CD14-positive monocyte (primary cell): ENCODE measurements around the gene STARD3. TPM values are rescaled to one million over a fixed set of nuclear protein-coding genes. Genes with fewer than 3 reads are reported as not detected.

ENCODE experiments used
- DNase-seq, 3 donors: peaks; one replicate each; pipeline ENCODE4 v3.0.0-alpha.2; 2011 to 2022
- H2AFZ ChIP-seq: 2 replicates; pipeline ENCODE4 v1.6.0; 2012; ENCODE audit warnings: mild to moderate bottlenecking, low read depth, low read length, inconsistent platforms; ENCODE audit not compliant: insufficient read depth, poor library complexity, severe bottlenecking
- H3K27ac ChIP-seq, 2 donors: 1 replicate in 1 of 2; 2 replicates in 1 of 2; pipeline ENCODE4 v1.5.1; 2012 to 2013; ENCODE audit warnings: low read length in 2 of 2, control low read depth in 1 of 2, inconsistent platforms in 1 of 2, low read depth in 1 of 2, mild to moderate bottlenecking in 1 of 2
- H3K27me3 ChIP-seq, 2 donors: one replicate each; pipeline versions ENCODE4 v1.6.0 to v1.6.1; 2011 to 2013; ENCODE audit warnings: low read length in 2 of 2; ENCODE audit not compliant: control insufficient read depth in 2 of 2, insufficient read depth in 2 of 2
- H3K36me3 ChIP-seq, 2 donors: replicated peaks in 1 of 2; 1 replicate in 1 of 2; 2 replicates in 1 of 2; pipeline versions ENCODE4 v1.5.1 to v1.6.1; 2012 to 2013; ENCODE audit warnings: low read length in 2 of 2, control low read depth in 1 of 2, inconsistent platforms in 1 of 2, mild to moderate bottlenecking in 1 of 2; ENCODE audit not compliant: insufficient read depth in 2 of 2, control insufficient read depth in 1 of 2
- H3K4me1 ChIP-seq, 2 donors: 1 replicate in 1 of 2; 2 replicates in 1 of 2; pipeline versions ENCODE4 v1.5.1 to v1.6.1; 2012 to 2013; ENCODE audit warnings: low read length in 2 of 2, control low read depth in 1 of 2, inconsistent platforms in 1 of 2, mild to moderate bottlenecking in 1 of 2, moderate library complexity in 1 of 2; ENCODE audit not compliant: insufficient read depth in 2 of 2, control insufficient read depth in 1 of 2
- H3K4me2 ChIP-seq: replicated peaks from 2 replicates; pipeline ENCODE3; 2012; ENCODE audit warnings: low read length, moderate library complexity, mild to moderate bottlenecking; ENCODE audit not compliant: poor library complexity, severe bottlenecking; ENCODE audit errors: extremely low read depth
- H3K4me3 ChIP-seq, 3 experiments: fragments of 200-600 bp in 1 of 3; sonication (generic) in 1 of 3; replicated peaks in 1 of 3; 1 replicate in 2 of 3; 2 replicates in 1 of 3; pipeline ENCODE4 v1.5.1; 2011 to 2013; ENCODE audit warnings: low read length in 3 of 3, mild to moderate bottlenecking in 3 of 3, control low read depth in 2 of 3, low read depth in 2 of 3, inconsistent platforms in 1 of 3, moderate library complexity in 1 of 3
- H3K79me2 ChIP-seq: 2 replicates; pipeline ENCODE4 v1.6.0; 2012; ENCODE audit warnings: mild to moderate bottlenecking, control low read depth, inconsistent platforms, low read length, moderate library complexity; ENCODE audit not compliant: insufficient read depth
- H3K9ac ChIP-seq: 2 replicates; pipeline ENCODE4 v1.6.0; 2017; ENCODE audit warnings: low read length, mild to moderate bottlenecking; ENCODE audit not compliant: insufficient read depth, poor library complexity, severe bottlenecking
- H3K9me3 ChIP-seq, 2 donors: replicated peaks in 1 of 2; 1 replicate in 1 of 2; 2 replicates in 1 of 2; pipeline versions ENCODE4 v1.5.1 to v1.6.1; 2012 to 2013; ENCODE audit warnings: low read length in 2 of 2, control low read depth in 1 of 2; ENCODE audit not compliant: control insufficient read depth in 1 of 2, insufficient read depth in 1 of 2
- H4K20me1 ChIP-seq: 2 replicates; pipeline ENCODE4 v1.6.0; 2012; ENCODE audit warnings: mild to moderate bottlenecking, low read length, control low read depth, moderate library complexity; ENCODE audit not compliant: insufficient read depth
- H3K27ac Mint-ChIP-seq, 7 donors: one replicate each; pipeline ENCODE4 v1.8.0; 2020; ENCODE audit warnings: mild to moderate bottlenecking in 7 of 7, mixed read lengths in 7 of 7, moderate library complexity in 6 of 7, inconsistent platforms in 2 of 7
- H3K27me3 Mint-ChIP-seq, 3 donors: one replicate each; pipeline ENCODE4 v1.8.0; 2021 to 2022; ENCODE audit warnings: low read depth in 3 of 3, mild to moderate bottlenecking in 3 of 3, mixed read lengths in 3 of 3, moderate library complexity in 3 of 3, inconsistent platforms in 1 of 3
- H3K36me3 Mint-ChIP-seq, 2 donors: one replicate each; pipeline ENCODE4 v1.8.0; 2020; ENCODE audit warnings: mixed read lengths in 2 of 2, inconsistent platforms in 1 of 2, mild to moderate bottlenecking in 1 of 2
- H3K4me1 Mint-ChIP-seq: one replicate; pipeline ENCODE4 v1.8.0; 2020; ENCODE audit warnings: mild to moderate bottlenecking, mixed read lengths
- H3K4me3 Mint-ChIP-seq, 2 donors: one replicate each; pipeline ENCODE4 v1.8.0; 2020; ENCODE audit warnings: mild to moderate bottlenecking in 2 of 2, mixed read lengths in 2 of 2, moderate library complexity in 1 of 2
- H3K9me3 Mint-ChIP-seq, 7 donors: one replicate each; pipeline ENCODE4 v1.8.0; 2020 to 2022; ENCODE audit warnings: mixed read lengths in 7 of 7, mild to moderate bottlenecking in 6 of 7, moderate library complexity in 6 of 7, inconsistent platforms in 2 of 7
- CTCF ChIP-seq: fragments of 200-600 bp; IDR thresholded peaks from one replicate; pipeline ENCODE4 v1.8.0; 2022; ENCODE audit warnings: antibody characterized with exemption, mild to moderate bottlenecking
- WGBS: methylation state at CpG from one replicate; pipeline ENCODE4 v1.1.5; 2013; ENCODE audit warnings: missing lambda C conversion rate; ENCODE audit not compliant: insufficient coverage; 5-methylcytosine and 5-hydroxymethylcytosine counted together
- intact Hi-C, 2 donors: fragments of 100-400 bp; cut with micrococcal nuclease; formaldehyde crosslinking; loops; one replicate each; pipeline versions ENCODE4 v1.15.0 to v1.15.1; 2023
- polyA plus RNA-seq, 3 donors: library from polyadenylated mRNA; depleted of rRNA in 1 of 3; unstranded in 2 of 3; stranded (reverse) in 1 of 3; fragments of 300-500 nt in 2 of 3; fragments of >200 nt in 1 of 3; fragmentation: Illumina TruSeq in 2 of 3; gene quantifications; 1 replicate in 2 of 3; 2 replicates in 1 of 3; pipeline ENCODE4 v1.2.3, GENCODE V29; 2012 to 2021

The STARD3 gene
- polyA plus RNA-seq, 3 donors: 35.1 to 114 (median 45.3) TPM

GRCh38 chr17:39676198-39676819 lies 39.4 kb downstream of the STARD3 start:
- peaks cover 7 to 18% (median 16%) of the 10 kb centered on the region in 3 donors for H3K27me3 Mint-ChIP-seq
- peak overlapping the region in 1 of 7 donors; percentile 51 for H3K27ac Mint-ChIP-seq
- no peaks in the 10 kb centered on the region for H4K20me1 ChIP-seq
- no peak for DNase-seq
- WGBS: 22% methylated on average over 3 of the region's 7 CpGs
- H3K27me3 ChIP-seq: peaks cover 0 to 4% of the 10 kb centered on the region in 2 donors
- H3K4me2 ChIP-seq: no peak overlapping the region
- H3K4me3 ChIP-seq: no peak overlapping the region
- peaks cover 0 to 3% of the 10 kb centered on the region in 2 donors for H3K36me3 ChIP-seq
- H3K4me1 ChIP-seq: peaks cover 11 to 14% of the 10 kb centered on the region in 2 donors
- intact Hi-C loops: no loop called here
- peaks cover 0 to 2% (median 0%) of the 10 kb centered on the region in 7 donors for H3K9me3 Mint-ChIP-seq
- H3K4me1 Mint-ChIP-seq: peaks cover 30% of the 10 kb centered on the region
- no peak for TF ChIP-seq CTCF
- H3K9me3 ChIP-seq: no peaks in the 10 kb centered on the region
- H2AFZ ChIP-seq: no peak overlapping the region
- no peak overlapping the region for H3K9ac ChIP-seq
- H3K4me3 Mint-ChIP-seq: no peak overlapping the region
- peaks cover 29 to 32% of the 10 kb centered on the region in 2 donors for H3K36me3 Mint-ChIP-seq
- H3K79me2 ChIP-seq: no peaks in the 10 kb centered on the region
- no peak overlapping the region for H3K27ac ChIP-seq

DNA sequence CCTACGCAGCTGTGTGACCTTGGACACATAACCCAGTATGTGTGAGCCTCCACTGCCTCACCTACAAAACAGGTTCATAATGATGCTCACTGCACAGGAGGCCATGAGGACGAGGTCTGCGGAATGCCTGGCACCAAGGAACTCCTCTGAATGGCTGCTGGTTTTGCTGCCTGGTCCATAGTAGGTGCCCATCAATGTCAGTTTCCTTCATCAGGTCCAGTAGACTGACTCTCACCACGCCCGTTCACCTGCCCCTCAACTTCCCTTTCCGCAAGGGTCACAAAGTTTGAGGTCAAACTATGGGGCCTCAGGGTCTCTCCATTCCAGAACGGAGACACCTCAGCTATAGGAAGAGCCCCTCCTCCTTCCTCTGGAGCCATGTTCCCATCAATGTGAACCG lies 40.1 kb downstream of the STARD3 start:
- Histone ChIP-seq H4K20me1 (no peaks in the 10 kb centered on the region), H3K9ac (no peak overlapping the region), H3K27ac (no peak overlapping the region), H3K4me1 (peaks cover 11 to 14% of the 10 kb centered on the region in 2 donors), H3K36me3 (peaks cover 0 to 3% of the 10 kb centered on the region in 2 donors), H3K4me3 (no peak overlapping the region), H3K79me2 (no peaks in the 10 kb centered on the region), H3K4me2 (no peak overlapping the region), H3K27me3 (no peaks in the 10 kb centered on the region), H2AFZ (no peak overlapping the region), H3K9me3 (no peaks in the 10 kb centered on the region)
- peaks cover 31 to 32% of the 10 kb centered on the region in 2 donors for H3K36me3 Mint-ChIP-seq
- no peak for TF ChIP-seq CTCF
- DNase-seq: no peak
- H3K9me3 Mint-ChIP-seq: peaks cover 0 to 2% (median 0%) of the 10 kb centered on the region in 7 donors
- H3K27me3 Mint-ChIP-seq: peaks cover 1 to 13% (median 10%) of the 10 kb centered on the region in 3 donors
- H3K4me1 Mint-ChIP-seq: peaks cover 26% of the 10 kb centered on the region
- no peak overlapping the region for H3K4me3 Mint-ChIP-seq
- WGBS: 79% methylated on average over 6 of the region's 8 CpGs
- no peak overlapping the region for H3K27ac Mint-ChIP-seq
- intact Hi-C loops: no loop called here
